SK-N-SH treated with all-trans-retinoic acid at 6 μM for 48 hours (cell line): ENCODE results near the gene OR6C76.
"Not testable (repeated sequence)": the region's sequence is repeated elsewhere in the genome, so short reads cannot be mapped to it uniquely, and the experiment has no call there.

ENCODE experiments used
- ATAC-seq: fragments of 200-7000 bp; cut with Tn5 transposase; 3 replicates; pipeline ENCODE4 v1.9.1; 2020; ENCODE audit warnings: mild to moderate bottlenecking, moderate library complexity
- ARNTL ChIP-seq: fragments of 450-650 bp; formaldehyde crosslinking; IDR thresholded peaks from 2 replicates; pipeline ENCODE4 v1.5.0; 2020; ENCODE audit warnings: low read depth, mild to moderate bottlenecking, moderate library complexity, borderline replicate concordance
- BACH2 ChIP-seq: fragments of 250-450 bp; sonication (Bioruptor Pico); IDR thresholded peaks from 2 replicates; pipeline ENCODE4 v1.9.0; 2021; ENCODE audit warnings: mild to moderate bottlenecking, borderline replicate concordance
- CREB5 ChIP-seq: fragments of 250-450 bp; sonication (Bioruptor Pico); IDR thresholded peaks from 2 replicates; pipeline ENCODE4 v1.5.1; 2020; ENCODE audit warnings: low read depth, mild to moderate bottlenecking, moderate library complexity
- CSDC2 ChIP-seq: fragments of 250-450 bp; sonication (Bioruptor Pico); IDR thresholded peaks from 2 replicates; pipeline ENCODE4 v1.5.0; 2020; ENCODE audit warnings: mild to moderate bottlenecking, moderate library complexity
- CSRNP3 ChIP-seq: fragments of 250-450 bp; sonication (Bioruptor Pico); IDR thresholded peaks from 2 replicates; pipeline ENCODE4 v1.5.1; 2021; ENCODE audit warnings: mild to moderate bottlenecking, moderate library complexity
- ESRRG ChIP-seq: fragments of 250-450 bp; sonication (Bioruptor Pico); IDR thresholded peaks from 2 replicates; pipeline ENCODE4 v1.6.1; 2021; ENCODE audit warnings: mild to moderate bottlenecking
- GLIS3 ChIP-seq: fragments of 250-450 bp; sonication (Bioruptor Pico); IDR thresholded peaks from 2 replicates; pipeline ENCODE4 v1.5.0; 2020; ENCODE audit warnings: mild to moderate bottlenecking, moderate library complexity
- ISL1 ChIP-seq: fragments of 250-450 bp; sonication (Bioruptor Pico); IDR thresholded peaks from 2 replicates; pipeline ENCODE4 v2.1.2; 2022; ENCODE audit warnings: mild to moderate bottlenecking, moderate library complexity
- OSR1 ChIP-seq: fragments of 250-450 bp; sonication (Bioruptor Pico); IDR thresholded peaks from 2 replicates; pipeline ENCODE4 v1.8.0; 2022; ENCODE audit warnings: moderate library complexity, mild to moderate bottlenecking, inconsistent platforms
- PATZ1 ChIP-seq: fragments of 250-450 bp; sonication (Bioruptor Pico); IDR thresholded peaks from 2 replicates; pipeline ENCODE4 v1.8.0; 2020; ENCODE audit warnings: mild to moderate bottlenecking, moderate library complexity, borderline replicate concordance
- POU6F1 ChIP-seq: fragments of 250-450 bp; sonication (Bioruptor Pico); IDR thresholded peaks from 2 replicates; pipeline ENCODE4 v1.8.0; 2021; ENCODE audit warnings: low read depth, mild to moderate bottlenecking, moderate library complexity, borderline replicate concordance
- PPARA ChIP-seq: fragments of 250-450 bp; sonication (Bioruptor Pico); IDR thresholded peaks from 2 replicates; pipeline ENCODE4 v1.5.0; 2020; ENCODE audit warnings: mild to moderate bottlenecking, borderline replicate concordance
- SNAI2 ChIP-seq: fragments of 250-450 bp; sonication (Bioruptor Pico); IDR thresholded peaks from 2 replicates; pipeline ENCODE4 v1.5.0; 2020; ENCODE audit warnings: mild to moderate bottlenecking, moderate library complexity
- TCF4 ChIP-seq: fragments of 250-450 bp; sonication (Bioruptor Pico); IDR thresholded peaks from 2 replicates; pipeline ENCODE4 v1.8.0; 2021; ENCODE audit warnings: mild to moderate bottlenecking, moderate library complexity, borderline replicate concordance
- TOX ChIP-seq: fragments of 250-450 bp; sonication (Bioruptor Pico); IDR thresholded peaks from 2 replicates; pipeline ENCODE4 v1.8.0; 2021; ENCODE audit warnings: mild to moderate bottlenecking, moderate library complexity, borderline replicate concordance
- TSHZ2 ChIP-seq: fragments of 250-450 bp; sonication (Bioruptor Pico); IDR thresholded peaks from 2 replicates; pipeline ENCODE4 v1.5.0; 2020; ENCODE audit warnings: mild to moderate bottlenecking, moderate library complexity
- ZC3H10 ChIP-seq: fragments of 250-450 bp; sonication (Bioruptor Pico); IDR thresholded peaks from 2 replicates; pipeline ENCODE4 v1.5.1; 2021; ENCODE audit warnings: mild to moderate bottlenecking, moderate library complexity
- ZFP30 ChIP-seq: fragments of 450-650 bp; formaldehyde crosslinking; IDR thresholded peaks from 2 replicates; pipeline ENCODE4 v1.5.0; 2022; ENCODE audit warnings: mild to moderate bottlenecking, moderate library complexity
- ZNF565 ChIP-seq: fragments of 450-650 bp; formaldehyde crosslinking; conservative IDR thresholded peaks from 2 replicates; pipeline ENCODE4 v1.5.0; 2020; ENCODE audit warnings: low read depth, mild to moderate bottlenecking, moderate library complexity
- ZNF70 ChIP-seq: fragments of 450-650 bp; formaldehyde crosslinking; IDR thresholded peaks from 2 replicates; pipeline ENCODE4 v1.5.0; 2020; ENCODE audit warnings: mild to moderate bottlenecking, moderate library complexity
- ZNF8 ChIP-seq: fragments of 450-650 bp; formaldehyde crosslinking; IDR thresholded peaks from 2 replicates; pipeline ENCODE4 v1.5.0; 2020; ENCODE audit warnings: mild to moderate bottlenecking, moderate library complexity

The OR6C76 gene

GRCh38 chr12:55448825-55449224, 22.8 kb downstream of the OR6C76 start (continued):
- TF ChIP-seq PATZ1 = no peak
- TF ChIP-seq CSDC2 (CRISPR knock-in tag) = no peak
- no peak for TF ChIP-seq PPARA (CRISPR knock-in tag)
- no peak for TF ChIP-seq CSRNP3 (CRISPR knock-in tag)
- no peak for TF ChIP-seq BACH2 (CRISPR knock-in tag)
- TF ChIP-seq ARNTL (CRISPR knock-in tag) = no peak

- not testable (repeated sequence) for ATAC-seq
These were observed 38.9 kb downstream of the OR6C76 start for GRCh38 chr12:55464926-55465325.

- no peak for ATAC-seq
- TF ChIP-seq ESRRG (CRISPR knock-in tag) (no peak), TCF4 (CRISPR knock-in tag) (no peak), BACH2 (CRISPR knock-in tag) (no peak), ARNTL (CRISPR knock-in tag) (no peak), ZC3H10 (no peak), CREB5 (CRISPR knock-in tag) (no peak), ZNF70 (CRISPR knock-in tag) (no peak), ZFP30 (no peak), PATZ1 (no peak), ZNF8 (CRISPR knock-in tag) (no peak), PPARA (CRISPR knock-in tag) (no peak), GLIS3 (CRISPR knock-in tag) (no peak), CSRNP3 (CRISPR knock-in tag) (no peak), TSHZ2 (no peak), SNAI2 (no peak), TOX (no peak), ZNF565 (CRISPR knock-in tag) (no peak)
- TF ChIP-seq, all 23 proteins: peak for 0
These were observed 41.8 kb downstream of the OR6C76 start for GRCh38 chr12:55467836-55468235.

GRCh38 chr12:55469291-55469690, 43.2 kb downstream of the OR6C76 start:
- ATAC-seq = no peak
- TF ChIP-seq ZFP30 = no peak
- no peak for TF ChIP-seq OSR1 (CRISPR knock-in tag)
- no peak for TF ChIP-seq ISL1 (CRISPR knock-in tag)
- TF ChIP-seq ZNF70 (CRISPR knock-in tag) = no peak
- no peak for TF ChIP-seq POU6F1
- no peak for TF ChIP-seq ZNF565 (CRISPR knock-in tag)
